Tibial nerve (tissue), 4 donors: ENCODE data around the gene MFRP. TPM values are rescaled to one million over a fixed set of nuclear protein-coding genes. Genes with fewer than 3 reads are reported as not detected.

Source experiments
- DNase-seq, 2 donors: peaks; one replicate each; pipeline ENCODE4 v3.0.0-alpha.2; 2019; ENCODE audit warnings: low spot score in 2 of 2
- H3K27ac ChIP-seq, 4 donors: fragments of 200-600 bp; sonication (generic) in 3 of 4; one replicate each; pipeline ENCODE4 v1.5.1; 2017 to 2019; ENCODE audit warnings: mild to moderate bottlenecking in 1 of 4
- H3K27me3 ChIP-seq, 2 donors: fragments of 200-600 bp; sonication (generic) in 1 of 2; one replicate each; pipeline versions ENCODE4 v1.5.1 to v1.6.0; 2017 to 2019
- H3K36me3 ChIP-seq, 3 donors: fragments of 200-600 bp; sonication (generic); one replicate each; pipeline ENCODE4 v1.5.1; 2018 to 2019
- H3K4me1 ChIP-seq, 4 donors: fragments of 200-600 bp; sonication (generic) in 3 of 4; one replicate each; pipeline ENCODE4 v1.5.1; 2017 to 2019
- H3K4me3 ChIP-seq, 4 donors: fragments of 200-600 bp; sonication (generic) in 3 of 4; one replicate each; pipeline ENCODE4 v1.5.1; 2017 to 2019; ENCODE audit warnings: mild to moderate bottlenecking in 1 of 4, moderate library complexity in 1 of 4
- H3K9me3 ChIP-seq, 4 donors: fragments of 200-600 bp; sonication (generic) in 3 of 4; one replicate each; pipeline ENCODE4 v1.5.1; 2017 to 2019
- EP300 ChIP-seq, 2 donors: sonication (generic); formaldehyde crosslinking; IDR thresholded peaks; one replicate each; pipeline ENCODE4 v1.6.1; 2017; ENCODE audit warnings: antibody characterized with exemption in 2 of 2, mild to moderate bottlenecking in 1 of 2
- POLR2A ChIP-seq, 2 donors: fragments of 450-650 bp; IDR thresholded peaks; one replicate each; pipeline ENCODE4 v1.6.1; 2017; ENCODE audit warnings: antibody characterized with exemption in 2 of 2, mild to moderate bottlenecking in 2 of 2, moderate library complexity in 2 of 2
- WGBS, 2 donors: methylation state at CpG; one replicate each; pipeline ENCODE4 v1.1.5; 2018; 5-methylcytosine and 5-hydroxymethylcytosine counted together
- total RNA-seq, 4 donors: library from RNA; depleted of rRNA; stranded (reverse); fragments of >200 nt; gene quantifications; one replicate each; pipeline ENCODE4 v1.1.0, GENCODE V29; 2016
- TF ChIP-seq, protein P1 (sequence below), 5 experiments: fragments of 200-600 bp in 3 of 5; fragments of 450-650 bp in 2 of 5; sonication (generic) in 3 of 5; IDR thresholded peaks; one replicate each; pipeline ENCODE4 v1.5.1; 2016 to 2019; ENCODE audit warnings: antibody characterized with exemption in 5 of 5, mild to moderate bottlenecking in 3 of 5, moderate library complexity in 2 of 5

The MFRP gene
- total RNA-seq, 4 donors from 2014 or later = 0.44 TPM; not detected in 3

DNA sequence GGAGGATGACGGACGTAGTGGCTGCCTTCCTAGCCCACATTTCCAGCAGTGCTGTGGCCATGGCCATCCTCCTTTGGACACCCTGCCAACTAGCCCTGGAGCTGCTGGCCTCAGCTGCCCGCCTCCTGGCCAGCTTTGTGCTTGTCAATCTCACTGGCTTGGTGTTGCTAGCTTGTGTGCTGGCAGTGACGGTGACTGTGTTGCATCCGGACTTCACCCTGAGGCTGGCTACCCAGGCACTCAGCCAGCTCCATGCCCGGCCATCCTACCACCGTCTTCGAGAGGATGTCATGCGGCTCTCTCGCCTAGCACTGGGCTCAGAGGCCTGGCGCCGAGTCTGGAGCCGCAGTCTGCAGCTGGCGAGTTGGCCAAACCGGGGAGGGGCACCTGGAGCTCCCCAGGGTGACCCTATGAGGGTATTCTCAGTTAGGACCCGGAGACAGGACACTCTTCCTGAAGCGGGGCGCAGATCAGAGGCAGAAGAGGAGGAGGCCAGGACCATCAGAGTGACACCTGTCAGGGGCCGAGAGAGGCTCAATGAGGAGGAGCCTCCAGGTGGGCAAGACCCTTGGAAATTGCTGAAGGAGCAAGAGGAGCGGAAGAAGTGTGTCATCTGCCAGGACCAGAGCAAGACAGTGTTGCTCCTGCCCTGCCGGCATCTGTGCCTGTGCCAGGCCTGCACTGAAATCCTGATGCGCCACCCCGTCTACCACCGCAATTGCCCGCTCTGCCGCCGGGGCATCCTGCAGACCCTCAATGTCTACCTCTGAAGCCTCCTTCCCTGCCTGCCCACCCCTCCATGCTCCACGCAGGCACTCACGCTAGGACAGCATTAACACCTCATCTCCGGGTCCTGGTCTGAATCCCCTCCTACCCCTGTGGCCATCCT lies 10.6 kb downstream of the MFRP start:
- WGBS, 2 donors = 88% methylated on average over 25 to 30 of the region's 30 CpGs
- Histone ChIP-seq H3K27me3 (no peaks in the 10 kb centered on the region), H3K9me3 (no peaks in the 10 kb centered on the region), H3K4me1 (peaks cover 0 to 65% (median 34%) of the 10 kb centered on the region in 4 donors), H3K27ac (no peak overlapping the region), H3K36me3 (peaks cover 0 to 23% (median 0%) of the 10 kb centered on the region in 3 donors), H3K4me3 (no peak overlapping the region)
- TF ChIP-seq EP300 (IDR thresholded peaks at IDR 0.05) (no peak), POLR2A (IDR thresholded peaks at IDR 0.05) (no peak)
- TF ChIP-seq, protein P1, sequence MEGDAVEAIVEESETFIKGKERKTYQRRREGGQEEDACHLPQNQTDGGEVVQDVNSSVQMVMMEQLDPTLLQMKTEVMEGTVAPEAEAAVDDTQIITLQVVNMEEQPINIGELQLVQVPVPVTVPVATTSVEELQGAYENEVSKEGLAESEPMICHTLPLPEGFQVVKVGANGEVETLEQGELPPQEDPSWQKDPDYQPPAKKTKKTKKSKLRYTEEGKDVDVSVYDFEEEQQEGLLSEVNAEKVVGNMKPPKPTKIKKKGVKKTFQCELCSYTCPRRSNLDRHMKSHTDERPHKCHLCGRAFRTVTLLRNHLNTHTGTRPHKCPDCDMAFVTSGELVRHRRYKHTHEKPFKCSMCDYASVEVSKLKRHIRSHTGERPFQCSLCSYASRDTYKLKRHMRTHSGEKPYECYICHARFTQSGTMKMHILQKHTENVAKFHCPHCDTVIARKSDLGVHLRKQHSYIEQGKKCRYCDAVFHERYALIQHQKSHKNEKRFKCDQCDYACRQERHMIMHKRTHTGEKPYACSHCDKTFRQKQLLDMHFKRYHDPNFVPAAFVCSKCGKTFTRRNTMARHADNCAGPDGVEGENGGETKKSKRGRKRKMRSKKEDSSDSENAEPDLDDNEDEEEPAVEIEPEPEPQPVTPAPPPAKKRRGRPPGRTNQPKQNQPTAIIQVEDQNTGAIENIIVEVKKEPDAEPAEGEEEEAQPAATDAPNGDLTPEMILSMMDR (IDR thresholded peaks at IDR 0.05) = no peak
- DNase-seq = no peak

DNA sequence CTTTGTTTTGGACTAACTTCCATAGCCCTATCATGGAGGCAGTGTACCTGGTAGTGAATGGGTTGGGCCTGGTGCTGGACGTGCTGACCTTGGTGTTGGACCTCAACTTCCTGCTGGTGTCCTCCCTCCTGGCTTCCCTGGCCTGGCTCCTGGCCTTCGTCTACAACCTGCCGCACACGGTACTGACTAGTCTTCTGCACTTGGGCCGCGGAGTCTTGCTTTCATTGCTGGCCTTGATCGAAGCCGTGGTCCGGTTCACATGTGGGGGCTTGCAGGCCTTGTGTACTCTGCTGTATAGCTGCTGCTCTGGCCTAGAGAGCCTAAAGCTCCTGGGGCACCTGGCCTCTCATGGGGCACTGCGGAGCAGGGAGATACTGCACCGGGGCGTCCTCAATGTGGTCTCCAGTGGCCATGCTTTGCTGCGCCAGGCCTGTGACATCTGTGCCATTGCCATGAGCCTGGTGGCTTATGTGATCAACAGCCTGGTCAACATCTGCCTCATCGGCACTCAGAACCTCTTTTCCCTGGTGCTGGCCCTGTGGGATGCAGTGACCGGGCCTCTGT lies 11.3 kb downstream of the MFRP start:
- no peak for DNase-seq

GRCh38 chr11:119334174-119334930 lies 12.2 kb downstream of the MFRP start, which contains the start of gene RNF26:
Gene RNF26, plus strand, starts transcription at chr11:119334527. Its CDS starts 596 bp downstream, at chr11:119335123.
- H3K4me1 ChIP-seq = peaks cover 0 to 50% (median 22%) of the 10 kb centered on the region in 4 donors

More for the DNA sequence above, 11.3 kb downstream of the MFRP start:
- Histone ChIP-seq H3K9me3 (no peaks in the 10 kb centered on the region), H3K36me3 (peaks cover 0 to 23% (median 0%) of the 10 kb centered on the region in 3 donors), H3K4me1 (peaks cover 0 to 58% (median 30%) of the 10 kb centered on the region in 4 donors), H3K4me3 (peak overlapping the region; percentile 75 to 88 (median 82)), H3K27me3 (no peaks in the 10 kb centered on the region), H3K27ac (peak overlapping the region; percentile 83 to 94 (median 88))
- TF ChIP-seq, protein P1 (IDR thresholded peaks at IDR 0.05) = no peak
- TF ChIP-seq EP300 (IDR thresholded peaks at IDR 0.05) (no peak), POLR2A (IDR thresholded peaks at IDR 0.05) (no peak)
- WGBS, 2 donors = 66 to 69% methylated on average over 14 of the region's 15 CpGs

DNA sequence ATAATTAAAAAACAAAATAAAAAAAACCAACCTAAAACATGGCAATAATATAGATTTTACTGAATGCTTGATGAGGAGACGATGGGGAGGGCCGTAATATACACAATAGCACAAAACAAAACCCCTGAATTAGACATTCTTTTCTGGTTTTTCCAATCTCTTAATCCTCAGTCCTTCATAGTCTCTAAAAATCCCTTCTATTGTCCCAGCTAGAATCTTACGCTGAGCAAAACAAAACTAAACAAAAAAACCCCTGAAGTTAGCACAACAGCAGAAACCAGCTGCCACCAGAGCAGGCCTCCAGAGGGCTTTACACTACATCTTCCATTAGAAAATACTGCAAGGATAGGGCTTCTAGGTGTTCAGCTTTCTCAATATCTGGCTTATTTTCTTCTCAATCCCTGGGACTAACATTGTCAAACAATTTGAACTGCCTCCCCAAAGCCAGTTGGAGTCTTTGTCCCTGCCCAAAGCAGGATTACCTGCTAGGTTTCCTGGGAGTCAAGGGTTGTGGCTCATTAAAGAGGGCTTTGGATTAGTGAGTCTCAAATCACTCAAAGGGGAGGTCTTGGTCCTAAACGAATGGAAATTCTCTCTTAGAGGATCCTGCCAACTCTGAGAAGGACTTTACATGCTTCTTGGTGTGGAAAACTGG lies 14.3 kb downstream of the MFRP start:
- no peak overlapping the region for H3K27ac ChIP-seq

More at GRCh38 chr11:119334174-119334930, 12.2 kb downstream of the MFRP start, which contains the start of gene RNF26:
- no peaks in the 10 kb centered on the region for H3K9me3 ChIP-seq
- H3K36me3 ChIP-seq = peaks cover 0 to 23% (median 0%) of the 10 kb centered on the region in 3 donors
- peak within 1 kb of the TSS; percentile 83 to 94 (median 88) for H3K27ac ChIP-seq
- peak; percentile 94 to 98 for DNase-seq
- H3K4me3 ChIP-seq = peak within 1 kb of the TSS; percentile 75 to 88 (median 82)
- H3K27me3 ChIP-seq = no peaks in the 10 kb centered on the region
- TF ChIP-seq, protein P1 (IDR thresholded peaks at IDR 0.05) = no peak
- TF ChIP-seq EP300 (IDR thresholded peaks at IDR 0.05) (peak; percentile 31 to 91), POLR2A (IDR thresholded peaks at IDR 0.05) (peak; percentile 47 to 78)
- WGBS, 2 donors = 0% methylated on average over 33 to 52 of the region's 54 CpGs

More for the DNA sequence above, 14.3 kb downstream of the MFRP start:
- H3K4me3 ChIP-seq = no peak overlapping the region
- WGBS, 2 donors = 69 to 80% methylated on average over 4 of the region's 4 CpGs
- no peak for DNase-seq
- H3K4me1 ChIP-seq = peaks cover 0 to 29% (median 10%) of the 10 kb centered on the region in 4 donors
- peaks cover 0 to 18% (median 0%) of the 10 kb centered on the region in 3 donors for H3K36me3 ChIP-seq
- no peaks in the 10 kb centered on the region for H3K9me3 ChIP-seq
- TF ChIP-seq POLR2A (IDR thresholded peaks at IDR 0.05) (no peak), EP300 (IDR thresholded peaks at IDR 0.05) (no peak)
- TF ChIP-seq, protein P1 (IDR thresholded peaks at IDR 0.05) = no peak
- no peaks in the 10 kb centered on the region for H3K27me3 ChIP-seq
